Loucy (cell line): ENCODE measurements around the gene CBX3.

ENCODE experiments used
- H2AFZ ChIP-seq: fragments of 200-600 bp; sonication (generic); 2 replicates; pipeline ENCODE4 v1.6.0; 2016; ENCODE audit warnings: antibody characterized with exemption, mild to moderate bottlenecking, low read length, moderate library complexity
- H3F3A ChIP-seq: fragments of 200-600 bp; 2 replicates; pipeline ENCODE4 v1.6.0; 2016; ENCODE audit warnings: antibody characterized with exemption, low read depth, mild to moderate bottlenecking
- H3K27me3 ChIP-seq: fragments of 200-600 bp; sonication (generic); 2 replicates; pipeline ENCODE4 v1.6.1; 2014; ENCODE audit warnings: low read length, mild to moderate bottlenecking; ENCODE audit not compliant: insufficient read depth, poor library complexity, severe bottlenecking
- H3K36me3 ChIP-seq: fragments of 200-600 bp; sonication (generic); 2 replicates; pipeline ENCODE4 v1.6.1; 2016; ENCODE audit warnings: low read length; ENCODE audit not compliant: insufficient read depth
- H3K4me1 ChIP-seq: fragments of 200-600 bp; sonication (generic); 2 replicates; pipeline ENCODE4 v1.5.1; 2014; ENCODE audit warnings: low read length, mild to moderate bottlenecking; ENCODE audit not compliant: insufficient read depth, poor library complexity, severe bottlenecking
- H3K4me2 ChIP-seq: fragments of 200-600 bp; sonication (generic); 2 replicates; pipeline ENCODE4 v1.6.0; 2014; ENCODE audit warnings: antibody characterized with exemption, low read length, low read depth, mild to moderate bottlenecking; ENCODE audit not compliant: poor library complexity, severe bottlenecking
- H3K4me3 ChIP-seq: fragments of 200-600 bp; sonication (generic); 2 replicates; pipeline ENCODE4 v1.5.1; 2014; ENCODE audit warnings: low read length, mild to moderate bottlenecking, mixed read lengths; ENCODE audit not compliant: poor library complexity, severe bottlenecking
- H3K79me2 ChIP-seq: fragments of 200-600 bp; sonication (generic); 2 replicates; pipeline ENCODE4 v1.6.1; 2014; ENCODE audit warnings: low read length; ENCODE audit not compliant: insufficient read depth
- H3K9ac ChIP-seq: fragments of 200-600 bp; sonication (generic); 2 replicates; pipeline ENCODE4 v1.6.0; 2014; ENCODE audit warnings: mild to moderate bottlenecking, low read depth, low read length, moderate library complexity; ENCODE audit not compliant: poor library complexity, severe bottlenecking
- H3K9me2 ChIP-seq: fragments of 200-600 bp; sonication (generic); replicated peaks from 2 replicates; pipeline ENCODE4 v1.6.1; 2016; ENCODE audit warnings: low read depth, low read length, mixed read lengths
- H3K9me3 ChIP-seq: fragments of 200-600 bp; sonication (generic); 2 replicates; pipeline ENCODE4 v1.6.1; 2014; ENCODE audit warnings: mild to moderate bottlenecking, antibody characterized with exemption, low read length, low read depth; ENCODE audit not compliant: insufficient read depth
- H4K20me1 ChIP-seq: fragments of 200-600 bp; sonication (generic); 2 replicates; pipeline ENCODE4 v1.6.0; 2014; ENCODE audit warnings: antibody characterized with exemption, low read length, mild to moderate bottlenecking; ENCODE audit not compliant: insufficient read depth, poor library complexity, severe bottlenecking
- EZH2phosphoT487 ChIP-seq: fragments of 200-600 bp; IDR thresholded peaks from 2 replicates; pipeline ENCODE4 v1.6.1; 2018; ENCODE audit warnings: antibody characterized with exemption, mild to moderate bottlenecking, moderate library complexity, borderline replicate concordance
- TF ChIP-seq, protein P1 (sequence below): fragments of 200-600 bp; sonication (generic); conservative IDR thresholded peaks from 2 replicates; pipeline ENCODE4 v1.5.1; 2014; ENCODE audit warnings: mild to moderate bottlenecking, antibody characterized with exemption, low read length

Gene CBX3

GRCh38 chr7:26180792-26181198 lies 20.8 kb upstream of the CBX3 start:
- Histone ChIP-seq H3K9me3 (no peaks in the 10 kb centered on the region), H3K4me2 (no peak overlapping the region), H4K20me1 (peaks cover 9% of the 10 kb centered on the region), H3K36me3 (no peaks in the 10 kb centered on the region), H3K9me2 (no peaks in the 10 kb centered on the region), H3K79me2 (no peaks in the 10 kb centered on the region), H3K9ac (no peak overlapping the region), H3K4me1 (no peaks in the 10 kb centered on the region), H3K4me3 (no peak overlapping the region), H3K27me3 (no peaks in the 10 kb centered on the region), H2AFZ (no peak overlapping the region), H3F3A (peaks cover 15% of the 10 kb centered on the region; the same call in 1 of the 2 replicates)
- no peak for TF ChIP-seq EZH2phosphoT487
- TF ChIP-seq, protein P1, sequence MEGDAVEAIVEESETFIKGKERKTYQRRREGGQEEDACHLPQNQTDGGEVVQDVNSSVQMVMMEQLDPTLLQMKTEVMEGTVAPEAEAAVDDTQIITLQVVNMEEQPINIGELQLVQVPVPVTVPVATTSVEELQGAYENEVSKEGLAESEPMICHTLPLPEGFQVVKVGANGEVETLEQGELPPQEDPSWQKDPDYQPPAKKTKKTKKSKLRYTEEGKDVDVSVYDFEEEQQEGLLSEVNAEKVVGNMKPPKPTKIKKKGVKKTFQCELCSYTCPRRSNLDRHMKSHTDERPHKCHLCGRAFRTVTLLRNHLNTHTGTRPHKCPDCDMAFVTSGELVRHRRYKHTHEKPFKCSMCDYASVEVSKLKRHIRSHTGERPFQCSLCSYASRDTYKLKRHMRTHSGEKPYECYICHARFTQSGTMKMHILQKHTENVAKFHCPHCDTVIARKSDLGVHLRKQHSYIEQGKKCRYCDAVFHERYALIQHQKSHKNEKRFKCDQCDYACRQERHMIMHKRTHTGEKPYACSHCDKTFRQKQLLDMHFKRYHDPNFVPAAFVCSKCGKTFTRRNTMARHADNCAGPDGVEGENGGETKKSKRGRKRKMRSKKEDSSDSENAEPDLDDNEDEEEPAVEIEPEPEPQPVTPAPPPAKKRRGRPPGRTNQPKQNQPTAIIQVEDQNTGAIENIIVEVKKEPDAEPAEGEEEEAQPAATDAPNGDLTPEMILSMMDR: no peak

DNA sequence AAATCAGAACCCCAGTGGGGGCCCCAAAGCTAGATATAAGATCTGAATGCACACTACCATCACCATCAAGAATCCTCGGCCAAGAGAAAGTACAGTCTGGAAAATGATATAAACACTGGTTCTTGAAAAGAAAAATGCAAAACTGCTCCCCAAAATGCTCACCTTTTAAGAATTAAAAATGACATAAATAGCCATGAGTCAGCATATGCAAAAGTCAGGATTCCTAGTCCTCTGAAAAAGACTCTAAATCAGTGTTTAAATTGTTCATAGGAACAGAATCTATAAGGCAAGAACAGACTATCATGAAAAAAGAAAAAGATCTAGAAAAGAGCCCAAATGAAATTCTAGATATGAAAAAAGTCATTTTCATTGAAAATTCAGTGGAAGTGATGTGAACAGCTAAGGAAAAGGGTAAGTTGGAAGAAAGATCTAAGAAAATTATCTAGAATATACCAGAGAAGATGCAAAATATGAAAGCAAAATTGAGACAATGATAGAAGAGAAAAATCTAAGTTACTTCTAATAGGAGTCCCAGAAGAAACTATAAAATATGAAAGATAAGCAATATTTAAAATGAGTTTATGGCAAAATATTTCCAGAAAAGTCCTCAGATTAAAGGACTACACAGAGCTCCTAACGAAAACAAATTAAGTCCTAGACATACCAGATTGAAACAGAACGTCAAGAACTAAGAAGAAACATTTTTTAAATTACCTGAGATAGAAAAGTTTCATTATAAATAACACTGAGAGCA lies 19.9 kb upstream of the CBX3 start:
- Histone ChIP-seq H3K9me3 (no peaks in the 10 kb centered on the region), H3K27me3 (no peaks in the 10 kb centered on the region), H3K9me2 (no peaks in the 10 kb centered on the region), H3K4me1 (no peaks in the 10 kb centered on the region), H3K36me3 (no peaks in the 10 kb centered on the region), H2AFZ (no peak overlapping the region), H4K20me1 (peaks cover 15% of the 10 kb centered on the region), H3K79me2 (no peaks in the 10 kb centered on the region), H3F3A (peaks cover 15% of the 10 kb centered on the region; the same call in 1 of the 2 replicates), H3K9ac (no peak overlapping the region), H3K4me2 (no peak overlapping the region), H3K4me3 (no peak overlapping the region)
- TF ChIP-seq, protein P1: no peak
- no peak for TF ChIP-seq EZH2phosphoT487

DNA sequence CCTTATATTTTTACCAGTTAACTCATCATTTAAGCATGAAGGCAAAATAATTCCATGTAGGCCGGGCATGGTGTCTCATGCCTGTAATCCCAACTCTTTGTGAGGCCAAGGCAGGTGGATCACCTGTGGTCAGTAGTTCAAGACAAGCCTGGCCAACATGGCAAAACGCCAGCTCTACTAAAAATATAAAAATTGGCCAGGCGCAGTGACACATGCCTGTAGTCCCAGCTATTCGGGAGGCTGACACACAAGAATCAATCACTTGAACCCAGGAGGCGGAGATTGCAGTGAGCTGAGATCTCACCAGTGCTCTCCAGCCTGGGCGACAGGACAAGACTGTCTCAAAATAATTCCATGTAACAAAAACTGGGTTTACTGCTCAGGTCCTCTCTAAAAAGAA lies 19.3 kb upstream of the CBX3 start:
- no peaks in the 10 kb centered on the region for H3K27me3 ChIP-seq
- no peaks in the 10 kb centered on the region for H3K9me2 ChIP-seq
- no peak overlapping the region for H3K4me2 ChIP-seq
- H4K20me1 ChIP-seq: peaks cover 21% of the 10 kb centered on the region
- H3K79me2 ChIP-seq: no peaks in the 10 kb centered on the region
- no peak for TF ChIP-seq EZH2phosphoT487
- H3K9ac ChIP-seq: no peak overlapping the region
- no peaks in the 10 kb centered on the region for H3K36me3 ChIP-seq
- peaks cover 18% of the 10 kb centered on the region for H3F3A ChIP-seq
- H3K4me3 ChIP-seq: no peak overlapping the region
- H3K9me3 ChIP-seq: no peaks in the 10 kb centered on the region
- H3K4me1 ChIP-seq: no peaks in the 10 kb centered on the region
- H2AFZ ChIP-seq: no peak overlapping the region

GRCh38 chr7:26182706-26183105 lies 18.8 kb upstream of the CBX3 start:
- Histone ChIP-seq H3K4me2 (no peak overlapping the region), H2AFZ (no peak overlapping the region), H3K9me3 (no peaks in the 10 kb centered on the region), H3K9me2 (no peaks in the 10 kb centered on the region), H3K27me3 (no peaks in the 10 kb centered on the region), H3K4me3 (no peak overlapping the region), H3K79me2 (no peaks in the 10 kb centered on the region), H3K9ac (no peak overlapping the region), H3F3A (peaks cover 19% of the 10 kb centered on the region), H3K4me1 (no peaks in the 10 kb centered on the region), H4K20me1 (peaks cover 25% of the 10 kb centered on the region), H3K36me3 (no peaks in the 10 kb centered on the region)
- TF ChIP-seq, protein P1: no peak
- TF ChIP-seq EZH2phosphoT487: no peak
